K562 (cell line): Measurements from ENCODE around the gene SARS1. TPM values are rescaled to one million over a fixed set of nuclear protein-coding genes. Genes with fewer than 3 reads are reported as not detected.

ENCODE experiments used
- ATAC-seq: fragments of 200-7000 bp; cut with Tn5 transposase; 3 replicates; pipeline ENCODE4 v1.9.1; 2020; ENCODE audit warnings: moderate library complexity
- BruUV-seq: library from RNA; stranded (reverse); fragments of 400-500 nt; replicated peaks from 2 replicates; lab custom pipeline; 2021; lab: Mats Ljungman, UMichigan
- CTCF ChIA-PET: fragments of 300-600 bp; formaldehyde crosslinking; extraction: SDS; loops from one replicate; lab custom pipeline; 2021; ENCODE audit warnings: low intra/inter-chr PET ratio; lab: Yijun Ruan, JAX
- POLR2A ChIA-PET: fragments of 300-600, 350-650 bp; sonication (Branson Sonifier 250); formaldehyde crosslinking; extraction: SDS; loops from one replicate; lab custom pipeline; 2021; ENCODE audit warnings: antibody characterized with exemption, inconsistent platforms; lab: Yijun Ruan, JAX
- DNase-seq, 4 experiments: peaks; one replicate each; pipeline versions ENCODE4 v3.0.0 to v3.0.0-alpha.2; 2011 to 2018; ENCODE audit warnings: low spot score in 3 of 4, mixed read lengths in 3 of 4; ENCODE audit errors: extremely low read depth in 1 of 4
- FAIRE-seq: peaks from 2 replicates; lab custom pipeline; 2011; peaks lifted over from hg19 to GRCh38; lab: Jason Lieb, UNC
- H2AFZ ChIP-seq: 2 replicates; pipeline ENCODE4 v1.6.0; 2011; ENCODE audit warnings: low read depth, low read length, control low read depth, inconsistent platforms
- H3K27ac ChIP-seq: fragments of 200-600 bp; 3 replicates; pipeline ENCODE4 v1.8.0; 2011; ENCODE audit warnings: low read depth, mild to moderate bottlenecking, control low read depth, inconsistent platforms, low read length, moderate library complexity, mixed read lengths; ENCODE audit errors: extremely low read depth
- H3K27me3 ChIP-seq, 2 experiments: fragments of 300-600 bp in 1 of 2; 2 replicates in 1 of 2; 3 replicates in 1 of 2; pipeline versions ENCODE4 v1.6.0 to v1.8.0; 2011; ENCODE audit warnings: inconsistent platforms in 2 of 2, low read length in 2 of 2, mild to moderate bottlenecking in 1 of 2, mixed read lengths in 1 of 2, moderate library complexity in 1 of 2; ENCODE audit not compliant: control insufficient read depth in 2 of 2, insufficient read depth in 2 of 2
- H3K36me3 ChIP-seq: fragments of 300-600 bp; 3 replicates; pipeline ENCODE4 v1.8.0; 2011; ENCODE audit warnings: mild to moderate bottlenecking, low read length, inconsistent platforms; ENCODE audit not compliant: control insufficient read depth, insufficient read depth
- H3K4me1 ChIP-seq, 2 experiments: fragments of 200-600 bp in 1 of 2; replicated peaks in 1 of 2; 2 replicates in 1 of 2; 3 replicates in 1 of 2; pipeline versions ENCODE4 v1.5.1 to v1.8.0; 2011; ENCODE audit warnings: inconsistent platforms in 2 of 2, low read length in 2 of 2, mild to moderate bottlenecking in 1 of 2, mixed read lengths in 1 of 2, moderate library complexity in 1 of 2; ENCODE audit not compliant: control insufficient read depth in 2 of 2, insufficient read depth in 2 of 2
- H3K4me2 ChIP-seq: 2 replicates; pipeline ENCODE4 v1.6.1; 2011; ENCODE audit warnings: low read length, control low read depth, inconsistent platforms, mixed read lengths; ENCODE audit not compliant: insufficient read depth
- H3K4me3 ChIP-seq: fragments of 200-600 bp; sonication (generic), shearing (Covaris generic); 2 replicates; pipeline ENCODE4 v1.5.1; 2016; ENCODE audit warnings: control low read depth, inconsistent platforms
- H3K79me2 ChIP-seq: fragments of 200-600 bp; 3 replicates; pipeline ENCODE4 v1.8.0; 2011; ENCODE audit warnings: low read length, inconsistent platforms; ENCODE audit not compliant: control insufficient read depth, insufficient read depth
- H3K9ac ChIP-seq, 2 experiments: 2 replicates each; pipeline versions ENCODE4 v1.6.0 to v1.6.1; 2011; ENCODE audit warnings: low read depth in 2 of 2, low read length in 2 of 2, control low read depth in 1 of 2, inconsistent platforms in 1 of 2, mild to moderate bottlenecking in 1 of 2, mixed read lengths in 1 of 2; ENCODE audit not compliant: insufficient read depth in 1 of 2
- H3K9me1 ChIP-seq: one replicate; pipeline ENCODE4 v1.6.0; 2011; ENCODE audit warnings: inconsistent platforms, mild to moderate bottlenecking, low read length, moderate library complexity; ENCODE audit not compliant: control insufficient read depth, insufficient read depth
- H3K9me3 ChIP-seq: replicated peaks from 2 replicates; pipeline ENCODE4 v1.5.1; 2011; ENCODE audit warnings: low read depth, low read length, inconsistent platforms; ENCODE audit not compliant: control insufficient read depth, insufficient read depth
- H4K20me1 ChIP-seq: replicated peaks from 2 replicates; pipeline ENCODE4 v1.6.1; 2011; ENCODE audit warnings: low read length, inconsistent platforms, mixed read lengths; ENCODE audit not compliant: control insufficient read depth, insufficient read depth
- BRCA1 ChIP-seq, 2 experiments: fragments of 450-650 bp in 1 of 2; sonication (generic) in 1 of 2; formaldehyde crosslinking in 1 of 2; IDR thresholded peaks; 2 replicates each; pipeline versions ENCODE4 v1.5.0 to v1.6.1; 2017 to 2020; ENCODE audit warnings: mild to moderate bottlenecking in 1 of 2, missing genetic modification reagents in 1 of 2
- CAMTA2 ChIP-seq: fragments of 250-450 bp; sonication (Bioruptor Pico); conservative IDR thresholded peaks from 2 replicates; pipeline ENCODE4 v1.5.1; 2022
- FIP1L1 ChIP-seq: fragments of 200-400 bp; formaldehyde crosslinking; IDR thresholded peaks from 2 replicates; pipeline ENCODE4 v1.6.1; 2018; ENCODE audit warnings: mild to moderate bottlenecking, low read depth, low read length; ENCODE audit not compliant: poor library complexity, severe bottlenecking
- HMGN3 ChIP-seq: IDR thresholded peaks from 2 replicates; pipeline ENCODE4 v1.6.1; 2011; ENCODE audit warnings: borderline replicate concordance, low read depth, mild to moderate bottlenecking, mixed read lengths, low read length; ENCODE audit not compliant: insufficient read length; ENCODE audit errors: extremely low read depth
- MCM2 ChIP-seq: fragments of 450-650 bp; IDR thresholded peaks from 2 replicates; pipeline ENCODE4 v1.6.1; 2017; ENCODE audit warnings: low read depth, mild to moderate bottlenecking
- PCBP1 ChIP-seq: fragments of 200-400 bp; formaldehyde crosslinking; IDR thresholded peaks from 2 replicates; pipeline ENCODE4 v1.6.1; 2018; ENCODE audit warnings: mild to moderate bottlenecking, low read depth, low read length; ENCODE audit not compliant: poor library complexity, severe bottlenecking
- PHB ChIP-seq: fragments of 250-450 bp; sonication (Bioruptor Pico); IDR thresholded peaks from 2 replicates; pipeline ENCODE4 v1.5.0; 2021
- RBFOX2 ChIP-seq: fragments of 200-400 bp; formaldehyde crosslinking; IDR thresholded peaks from 2 replicates; pipeline ENCODE4 v1.6.1; 2017; ENCODE audit warnings: low read depth, mild to moderate bottlenecking, low read length, moderate library complexity
- SAFB2 ChIP-seq: fragments of 200-400 bp; formaldehyde crosslinking; IDR thresholded peaks from 2 replicates; pipeline ENCODE4 v1.6.1; 2018; ENCODE audit warnings: borderline replicate concordance, low read length, low read depth, moderate library complexity; ENCODE audit not compliant: severe bottlenecking
- SNRNP70 ChIP-seq: fragments of 200-400 bp; formaldehyde crosslinking; optimal IDR thresholded peaks from 2 replicates; pipeline ENCODE3; 2017; ENCODE audit warnings: low read depth, low read length
- XRCC5 ChIP-seq: fragments of 200-400 bp; formaldehyde crosslinking; IDR thresholded peaks from 2 replicates; pipeline ENCODE4 v1.6.1; 2017; ENCODE audit warnings: low read depth, mild to moderate bottlenecking, low read length
- ZFP36 ChIP-seq: fragments of 150-350 bp; IDR thresholded peaks from 2 replicates; pipeline ENCODE4 v1.6.1; 2018; ENCODE audit warnings: low read length, low read depth; ENCODE audit not compliant: partially characterized antibody
- ZMIZ1 ChIP-seq, 2 experiments: fragments of 150-350 bp in 1 of 2; IDR thresholded peaks; 2 replicates each; pipeline ENCODE4 v1.6.1; 2012 to 2016; ENCODE audit warnings: low read depth in 2 of 2, low read length in 2 of 2, mild to moderate bottlenecking in 1 of 2, moderate library complexity in 1 of 2
- ZNF780A ChIP-seq: fragments of 250-450 bp; sonication (Bioruptor Pico); IDR thresholded peaks from 2 replicates; pipeline ENCODE4 v1.5.0; 2021; ENCODE audit warnings: mild to moderate bottlenecking
- WGBS: fragments of 100-300 bp; shearing (Covaris generic); methylation state at CpG from one replicate; pipeline ENCODE4 v1.1.6; 2016; ENCODE audit warnings: low coverage, mixed read lengths; ENCODE audit not compliant: insufficient coverage; ENCODE audit errors: missing lambda C conversion rate; 5-methylcytosine and 5-hydroxymethylcytosine counted together
- in situ Hi-C: fragments of 300-500 bp; cut with MboI; formaldehyde crosslinking; loops from 4 replicates; pipeline ENCODE4 v1.15.0; 2018; ENCODE audit warnings: inconsistent platforms, mixed read lengths
- intact Hi-C: fragments of 100-400 bp; cut with micrococcal nuclease; formaldehyde crosslinking; loops from 2 replicates; pipeline ENCODE4 v1.14.2; 2022
- polyA plus RNA-seq, 8 experiments: library from polyadenylated mRNA; depleted of rRNA in 4 of 8; stranded (reverse) in 5 of 8; unstranded in 3 of 8; fragments of >200 nt; fragmentation: Nextera tagmentation in 2 of 8; fragmentation: Illumina TruSeq in 1 of 8; extraction: Ambion mirVana in 2 of 8; extraction: Trizol in 1 of 8; gene quantifications; 2 replicates each; pipeline versions ENCODE4 v1.2.1 to v1.2.3, GENCODE V29; 2011 to 2014; ENCODE audit warnings: inconsistent platforms in 1 of 8, missing spikeins in 1 of 8
- total RNA-seq, 7 experiments: library from RNA; depleted of rRNA in 6 of 7; stranded (reverse); fragments of >200 nt in 6 of 7; fragmentation: Illumina TruSeq in 2 of 7; extraction: Trizol in 2 of 7; gene quantifications; 2 replicates each; pipeline versions ENCODE4 v1.2.1 to v1.2.3, GENCODE V29; 2011 to 2021; ENCODE audit warnings: low replicate concordance in 1 of 7
- TF ChIP-seq, protein P1 (sequence below): sonication (generic); formaldehyde crosslinking; IDR thresholded peaks from 2 replicates; pipeline ENCODE4 v1.8.1; 2023; ENCODE audit warnings: mild to moderate bottlenecking, missing genetic modification reagents

Gene SARS1
- total and polyA plus RNA-seq, 9 of the 15 experiments (the other 6 are each of a cell fraction or from before 2014, with no cell fraction given): 221 to 623 (median 254) TPM

DNA sequence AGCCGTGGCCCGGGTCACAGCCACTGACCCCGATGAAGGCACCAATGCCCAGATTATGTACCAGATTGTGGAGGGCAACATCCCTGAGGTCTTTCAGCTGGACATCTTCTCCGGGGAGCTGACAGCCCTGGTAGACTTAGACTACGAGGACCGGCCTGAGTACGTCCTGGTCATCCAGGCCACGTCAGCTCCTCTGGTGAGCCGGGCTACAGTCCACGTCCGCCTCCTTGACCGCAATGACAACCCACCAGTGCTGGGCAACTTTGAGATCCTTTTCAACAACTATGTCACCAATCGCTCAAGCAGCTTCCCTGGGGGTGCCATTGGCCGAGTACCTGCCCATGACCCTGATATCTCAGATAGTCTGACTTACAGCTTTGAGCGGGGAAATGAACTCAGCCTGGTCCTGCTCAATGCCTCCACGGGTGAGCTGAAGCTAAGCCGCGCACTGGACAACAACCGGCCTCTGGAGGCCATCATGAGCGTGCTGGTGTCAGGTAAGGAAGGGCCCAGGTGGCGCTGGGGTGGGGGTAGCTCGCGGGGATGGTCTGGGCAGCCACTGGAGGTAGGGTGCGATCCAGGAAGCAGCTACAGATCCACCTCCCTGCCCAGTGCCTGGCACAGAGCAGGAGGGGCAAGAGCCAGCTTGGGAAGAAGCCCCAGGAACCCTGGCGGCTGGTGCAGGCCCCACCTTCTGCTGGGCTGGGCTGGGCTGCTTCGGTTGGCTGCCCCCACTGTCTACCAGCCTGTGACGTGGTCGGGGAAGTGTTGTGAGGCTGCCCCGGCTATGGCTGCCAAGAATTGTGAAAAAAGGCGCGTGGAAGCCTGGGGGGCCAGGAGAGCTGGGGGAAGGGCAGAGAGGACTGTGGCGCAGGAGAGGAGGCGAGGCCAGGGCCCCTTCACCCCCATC is 39.4 kb downstream of the SARS1 start:
- FAIRE-seq: no peak
- H3K79me2 ChIP-seq: peaks cover 36% of the 10 kb centered on the region
- H3K27me3 ChIP-seq: no peaks in the 10 kb centered on the region
- H3K9me1 ChIP-seq: peaks cover 4% of the 10 kb centered on the region
- peak in 2 of 4 experiments; percentile 58 to 59 for DNase-seq
- CTCF ChIA-PET: no interaction called here
- no peak for ATAC-seq
- peak overlapping the region; percentile 69 for H2AFZ ChIP-seq
- peaks cover 43 to 81% of the 10 kb centered on the region in 2 experiments for H3K4me1 ChIP-seq
- H3K4me3 ChIP-seq: peak overlapping the region; percentile 18; the same call in 1 of the 2 replicates
- H4K20me1 ChIP-seq: no peaks in the 10 kb centered on the region
- H3K27ac ChIP-seq: peak overlapping the region; percentile 89
- peak overlapping the region; percentile 83 for H3K4me2 ChIP-seq
- WGBS: 80% methylated on average over 33 of the region's 33 CpGs
- H3K9me3 ChIP-seq: no peaks in the 10 kb centered on the region
- H3K36me3 ChIP-seq: peaks cover 6% of the 10 kb centered on the region; the same call in 2 of the 3 replicates
- POLR2A ChIA-PET: interaction anchor here (0.6 to 4.8 kb wide), 9 partner anchors 13 to 291 kb away, joined by 3 to 36 read pairs (median 3); partner anchors contain the start of gene SORT1
- no TSS peak for BruUV-seq
- in situ Hi-C loops: no loop called here
- intact Hi-C loops: no loop called here
- H3K9ac ChIP-seq: peak overlapping the region; percentile 81 to 89
- TF ChIP-seq MCM2 (no peak), PCBP1 (peak; percentile 62), RBFOX2 (peak; percentile 47; the same call in 1 of the 2 replicates), XRCC5 (peak; percentile 48), ZNF780A (CRISPR knock-in tag) (no peak), CAMTA2 (no peak), HMGN3 (no peak), BRCA1 (IDR thresholded peaks at IDR 0.05) (no peak), BRCA1 (CRISPR knock-in tag; IDR thresholded peaks at IDR 0.05) (0 out of 2 replicates have a peak, but pooled peaks have one; percentile 79), PHB (CRISPR knock-in tag) (no peak), ZFP36 (no peak), FIP1L1 (peak; percentile 31), SNRNP70 (no peak), SAFB2 (no peak), ZMIZ1 (IDR thresholded peaks at IDR 0.05; ENCODE audit: low read depth in 2 of 2, low read length in 2 of 2) (no peak)
- TF ChIP-seq, protein P1, sequence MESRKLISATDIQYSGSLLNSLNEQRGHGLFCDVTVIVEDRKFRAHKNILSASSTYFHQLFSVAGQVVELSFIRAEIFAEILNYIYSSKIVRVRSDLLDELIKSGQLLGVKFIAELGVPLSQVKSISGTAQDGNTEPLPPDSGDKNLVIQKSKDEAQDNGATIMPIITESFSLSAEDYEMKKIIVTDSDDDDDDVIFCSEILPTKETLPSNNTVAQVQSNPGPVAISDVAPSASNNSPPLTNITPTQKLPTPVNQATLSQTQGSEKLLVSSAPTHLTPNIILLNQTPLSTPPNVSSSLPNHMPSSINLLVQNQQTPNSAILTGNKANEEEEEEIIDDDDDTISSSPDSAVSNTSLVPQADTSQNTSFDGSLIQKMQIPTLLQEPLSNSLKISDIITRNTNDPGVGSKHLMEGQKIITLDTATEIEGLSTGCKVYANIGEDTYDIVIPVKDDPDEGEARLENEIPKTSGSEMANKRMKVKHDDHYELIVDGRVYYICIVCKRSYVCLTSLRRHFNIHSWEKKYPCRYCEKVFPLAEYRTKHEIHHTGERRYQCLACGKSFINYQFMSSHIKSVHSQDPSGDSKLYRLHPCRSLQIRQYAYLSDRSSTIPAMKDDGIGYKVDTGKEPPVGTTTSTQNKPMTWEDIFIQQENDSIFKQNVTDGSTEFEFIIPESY (CRISPR knock-in tag): peak; percentile 60; the same call in 1 of the 2 replicates
